Psoas muscle (tissue), 8 donors: Measurements from ENCODE around the gene PP2D1. TPM values are rescaled to one million over a fixed set of nuclear protein-coding genes. Genes with fewer than 3 reads are reported as not detected.

Source experiments
- ATAC-seq, 4 donors: fragments of 200-7000 bp; cut with Tn5 transposase; one replicate each; pipeline ENCODE4 v1.9.1; 2020; ENCODE audit warnings: moderate library complexity in 3 of 4, mild to moderate bottlenecking in 2 of 4
- DNase-seq, 2 donors: peaks; one replicate each; pipeline ENCODE4 v3.0.0-alpha.2; 2020
- H3K27ac ChIP-seq: fragments of 200-600 bp; one replicate; pipeline ENCODE4 v1.8.0; 2022
- H3K27me3 ChIP-seq, 3 donors: fragments of 200-600 bp in 1 of 3; one replicate each; pipeline versions ENCODE4 v1.6.1 to v1.8.0; 2013 to 2022; ENCODE audit warnings: low read length in 2 of 3, mild to moderate bottlenecking in 2 of 3, moderate library complexity in 1 of 3; ENCODE audit not compliant: insufficient read depth in 3 of 3
- H3K36me3 ChIP-seq, 2 donors: fragments of 200-600 bp in 1 of 2; one replicate each; pipeline versions ENCODE4 v1.6.1 to v1.8.0; 2013 to 2022; ENCODE audit warnings: low read depth in 1 of 2, mild to moderate bottlenecking in 1 of 2, moderate library complexity in 1 of 2; ENCODE audit not compliant: insufficient read depth in 1 of 2
- H3K4me1 ChIP-seq: fragments of 200-600 bp; one replicate; pipeline ENCODE4 v1.8.0; 2022
- H3K4me3 ChIP-seq: fragments of 200-600 bp; one replicate; pipeline ENCODE4 v1.8.0; 2022; ENCODE audit warnings: mild to moderate bottlenecking
- H3K9me3 ChIP-seq: fragments of 200-600 bp; one replicate; pipeline ENCODE4 v1.8.0; 2022
- WGBS, 3 donors: extraction: QIAGEN DNeasy Blood & Tissue Kit; methylation state at CpG; one replicate each; pipeline versions ENCODE4 v1.1.6 to v1.1.7; 2013; 5-methylcytosine and 5-hydroxymethylcytosine counted together
- intact Hi-C, 2 donors: fragments of 100-400 bp; cut with DNase I; formaldehyde crosslinking; loops; one replicate each; pipeline versions ENCODE4 v1.11.0 to v1.14.2; 2022
- polyA plus RNA-seq, 3 donors: library from polyadenylated mRNA; stranded (reverse); fragments of 200-250 nt; gene quantifications; one replicate each; pipeline ENCODE4 v1.2.3, GENCODE V29; 2013
- total RNA-seq, 4 donors: library from RNA; stranded (reverse); fragmentation: NEBNext Ultra II Directional in 2 of 4; extraction: Animal tissue kit (Norgen Biotek cat#: 25700) in 2 of 4; gene quantifications; one replicate each; pipeline versions ENCODE4 v1.2.1 to v1.2.4, GENCODE V29; 2021 to 2023
- TF ChIP-seq, protein P1 (sequence below): fragments of 200-600 bp; IDR thresholded peaks from one replicate; pipeline ENCODE4 v1.8.0; 2022; ENCODE audit warnings: antibody characterized with exemption
- donor health status: healthy with polysubstance abuse.
- donor health status: DM: no; HTN: no; CAD: no; lungs with moderate emphysema.
- donor health status: Bipolar disorder and iron deficiency.
- donor health status: healthy.
- donor health status: DM: yes; HTN: yes; CAD: no.
- donor health status: DM: no; HTN: no; CAD: no.
- donor health status: DM: no; HTN: no; CAD: no.
- donor health status: DM: yes; HTN: yes; CAD: no.

Gene PP2D1
- total and polyA plus RNA-seq, 7 donors = not detected

DNA sequence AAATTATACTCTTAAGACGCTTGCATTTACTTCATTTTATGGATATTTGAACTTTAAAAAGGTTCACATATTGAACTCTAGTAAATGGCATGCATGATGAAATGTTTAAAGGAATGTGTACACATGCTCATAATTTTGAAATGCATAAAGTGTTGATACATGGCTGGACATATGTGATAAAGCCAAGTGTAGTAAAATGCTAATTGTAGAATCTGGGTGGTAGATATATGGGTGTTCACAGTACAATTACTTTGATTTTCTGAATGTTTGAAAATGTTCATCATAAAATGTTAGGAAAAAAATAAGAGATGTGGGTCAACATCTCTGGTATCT lies 73.8 kb downstream of the PP2D1 start:
- Histone ChIP-seq H3K4me3 (no peak overlapping the region), H3K36me3 (no peaks in the 10 kb centered on the region), H3K27ac (no peak overlapping the region), H3K4me1 (no peaks in the 10 kb centered on the region), H3K27me3 (no peaks in the 10 kb centered on the region), H3K9me3 (no peaks in the 10 kb centered on the region)
- intact Hi-C loops = no loop called here
- WGBS, 3 donors = 71 to 93% (median 92%) methylated on average over 1 of the region's 1 CpG
- DNase-seq (no peak), ATAC-seq (no peak)
- TF ChIP-seq, protein P1, sequence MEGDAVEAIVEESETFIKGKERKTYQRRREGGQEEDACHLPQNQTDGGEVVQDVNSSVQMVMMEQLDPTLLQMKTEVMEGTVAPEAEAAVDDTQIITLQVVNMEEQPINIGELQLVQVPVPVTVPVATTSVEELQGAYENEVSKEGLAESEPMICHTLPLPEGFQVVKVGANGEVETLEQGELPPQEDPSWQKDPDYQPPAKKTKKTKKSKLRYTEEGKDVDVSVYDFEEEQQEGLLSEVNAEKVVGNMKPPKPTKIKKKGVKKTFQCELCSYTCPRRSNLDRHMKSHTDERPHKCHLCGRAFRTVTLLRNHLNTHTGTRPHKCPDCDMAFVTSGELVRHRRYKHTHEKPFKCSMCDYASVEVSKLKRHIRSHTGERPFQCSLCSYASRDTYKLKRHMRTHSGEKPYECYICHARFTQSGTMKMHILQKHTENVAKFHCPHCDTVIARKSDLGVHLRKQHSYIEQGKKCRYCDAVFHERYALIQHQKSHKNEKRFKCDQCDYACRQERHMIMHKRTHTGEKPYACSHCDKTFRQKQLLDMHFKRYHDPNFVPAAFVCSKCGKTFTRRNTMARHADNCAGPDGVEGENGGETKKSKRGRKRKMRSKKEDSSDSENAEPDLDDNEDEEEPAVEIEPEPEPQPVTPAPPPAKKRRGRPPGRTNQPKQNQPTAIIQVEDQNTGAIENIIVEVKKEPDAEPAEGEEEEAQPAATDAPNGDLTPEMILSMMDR = no peak

DNA sequence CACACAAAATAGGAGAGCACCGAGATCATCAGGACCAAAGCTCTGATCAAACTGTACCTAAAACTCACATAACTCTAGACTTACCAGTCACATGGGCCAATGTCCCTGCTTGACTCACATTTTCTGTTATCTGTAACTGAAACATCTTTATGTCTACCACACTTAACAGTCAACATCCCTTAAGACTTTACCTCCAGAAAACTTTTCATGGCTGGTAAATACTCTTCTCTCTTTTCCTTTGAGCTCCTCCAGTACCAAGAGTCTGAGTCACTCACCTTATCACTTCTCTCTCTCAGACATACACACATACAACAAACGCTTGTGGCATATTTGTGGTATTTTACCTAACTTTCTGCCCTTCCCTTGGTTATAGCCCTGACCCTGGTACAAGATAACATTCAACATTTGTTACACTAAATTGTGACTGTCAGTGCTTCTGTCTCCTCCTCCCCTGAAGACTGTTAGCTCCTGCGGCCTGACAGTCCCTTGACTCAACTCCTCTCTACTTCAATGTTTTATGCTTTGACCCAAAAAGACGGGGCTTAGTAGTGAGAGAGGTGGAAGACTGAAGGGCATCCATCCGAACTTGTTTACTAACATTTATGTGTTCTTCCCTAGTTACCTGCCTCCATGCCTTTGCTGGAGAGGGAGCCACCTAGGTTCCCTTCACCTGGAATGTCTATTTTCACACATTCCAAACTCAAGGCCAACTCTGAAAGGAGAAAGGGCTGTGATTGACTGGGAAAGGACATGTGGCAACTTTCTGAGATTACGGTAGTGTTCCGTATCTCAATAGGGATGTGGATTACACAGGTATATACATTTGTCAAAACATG lies 74.4 kb downstream of the PP2D1 start:
- Histone ChIP-seq H3K4me3 (no peak overlapping the region), H3K27me3 (no peaks in the 10 kb centered on the region), H3K9me3 (no peaks in the 10 kb centered on the region), H3K27ac (no peak overlapping the region), H3K36me3 (no peaks in the 10 kb centered on the region), H3K4me1 (no peaks in the 10 kb centered on the region)
- DNase-seq (no peak), ATAC-seq (no peak)
- intact Hi-C loops = no loop called here
- 75 to 80% (median 78%) methylated on average over 7 of the region's 7 CpGs for WGBS, 3 donors
- TF ChIP-seq, protein P1 = no peak

Other genes with a start within 250 kb of the PP2D1 start
- under 1 TPM in 2 of 4 donors, not detected in 2; 0.27 to 0.30 TPM for gene EFHB, start 78.0 kb downstream of the PP2D1 start, total RNA-seq
- gene EFHB, start 78.0 kb downstream of the PP2D1 start, polyA plus RNA-seq = under 1 TPM in 2 of 3 donors, not detected in 1; 0.07 to 0.43 TPM
- 10 to 100 TPM; 38.5 to 62.3 (median 54.9) TPM for gene RAB5A, start 65.2 kb downstream of the PP2D1 start, total RNA-seq
- 10 to 100 TPM; 28.6 to 61.4 (median 46.5) TPM for gene RAB5A, start 65.2 kb downstream of the PP2D1 start, polyA plus RNA-seq
- gene KAT2B, start 28.2 kb upstream of the PP2D1 start, total RNA-seq = 10 to 100 TPM; 27.8 to 62.2 (median 41.9) TPM
- gene KAT2B, start 28.2 kb upstream of the PP2D1 start, polyA plus RNA-seq = 10 to 100 TPM; 10.8 to 45.9 (median 18.4) TPM
- gene SGO1, start 173.9 kb upstream of the PP2D1 start, total RNA-seq = not detected
- under 1 TPM in 2 of 3 donors, not detected in 1; 0.03 to 0.05 TPM for gene SGO1, start 173.9 kb upstream of the PP2D1 start, polyA plus RNA-seq